Stimulated activated CD4-positive, alpha-beta T cell treated with anti-CD3 and anti-CD28 coated beads, Interleukin-4, amount 100 ng/mL, for 4 hours (primary cell): ENCODE results near the gene TBX10.
"Not testable (repeated sequence)": the region's sequence is repeated elsewhere in the genome, so short reads cannot be mapped to it uniquely, and the experiment has no call there.

Experiments used
- DNase-seq, 2 experiments: peaks; one replicate each; pipeline ENCODE4 v3.0.0-alpha.2; 2020

Gene TBX10

DNA sequence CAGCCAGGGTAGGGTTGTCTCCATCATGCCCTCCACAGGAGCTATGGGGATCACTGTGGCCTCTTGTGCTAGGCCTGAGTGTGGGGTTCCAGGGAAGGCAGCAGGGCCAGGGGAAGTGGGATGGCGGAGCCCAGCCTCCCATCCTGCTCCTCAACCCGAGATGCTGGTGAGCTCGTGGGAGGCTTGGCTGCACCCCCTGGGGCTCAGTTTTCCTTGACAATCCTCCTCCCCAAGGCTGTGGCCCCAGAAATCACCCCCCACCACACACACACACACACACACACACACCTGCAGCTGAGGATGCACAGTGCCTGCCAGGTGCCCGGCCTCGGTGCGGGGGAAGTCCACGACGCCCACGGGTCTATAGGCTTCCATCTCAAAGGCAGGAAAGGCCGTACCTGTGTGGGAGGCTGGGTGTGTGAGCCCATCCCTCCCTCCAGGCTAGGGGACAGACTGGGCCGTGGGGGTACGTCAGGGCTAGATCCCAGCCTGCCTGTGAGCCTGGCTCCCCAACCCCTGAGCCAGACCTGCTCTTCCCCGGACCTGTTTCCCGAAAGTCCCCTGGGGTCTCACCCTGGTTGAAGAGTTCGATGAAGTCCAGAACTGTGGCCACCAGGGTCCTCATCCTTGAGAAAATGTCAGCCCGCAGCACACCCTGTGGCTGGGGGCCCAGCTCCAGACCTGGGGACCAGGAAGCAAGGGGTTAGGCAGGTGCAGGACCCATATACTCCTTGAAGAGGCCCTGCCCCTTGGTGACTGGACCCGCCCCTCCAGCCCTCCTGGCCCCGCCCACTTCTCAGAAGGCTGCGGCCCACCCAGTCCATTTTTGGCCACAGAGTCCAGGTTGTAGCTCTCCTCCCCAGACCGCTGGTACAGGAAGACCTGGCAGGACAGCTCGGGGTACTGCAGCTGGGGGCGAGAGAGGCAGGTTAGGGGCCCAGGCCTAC lies 5.2 kb upstream of the TBX10 start:
- DNase-seq: no peak

DNA sequence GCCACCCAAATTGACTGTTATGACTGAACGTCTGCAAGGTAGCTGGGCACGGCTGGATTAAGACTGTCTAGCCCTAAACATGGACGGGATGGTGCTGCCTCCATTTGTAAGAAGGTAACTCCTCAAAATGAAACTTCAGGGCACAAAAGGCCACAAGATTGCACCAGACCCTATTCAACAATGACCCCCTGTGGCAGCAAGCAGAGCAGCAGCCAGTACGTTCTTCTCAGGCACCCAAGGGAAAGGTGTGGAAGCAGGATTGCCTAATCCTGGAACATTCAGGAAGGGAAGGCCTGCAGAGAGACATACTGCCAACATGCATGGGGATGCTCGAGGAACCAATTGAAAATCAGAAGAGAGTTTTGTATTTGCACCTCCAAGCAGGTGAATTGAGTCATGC lies 4.5 kb upstream of the TBX10 start:
- DNase-seq: no peak

- no peak for DNase-seq
Measured at GRCh38 chr11:67642173-67643120, 2.9 kb upstream of the TBX10 start.

DNA sequence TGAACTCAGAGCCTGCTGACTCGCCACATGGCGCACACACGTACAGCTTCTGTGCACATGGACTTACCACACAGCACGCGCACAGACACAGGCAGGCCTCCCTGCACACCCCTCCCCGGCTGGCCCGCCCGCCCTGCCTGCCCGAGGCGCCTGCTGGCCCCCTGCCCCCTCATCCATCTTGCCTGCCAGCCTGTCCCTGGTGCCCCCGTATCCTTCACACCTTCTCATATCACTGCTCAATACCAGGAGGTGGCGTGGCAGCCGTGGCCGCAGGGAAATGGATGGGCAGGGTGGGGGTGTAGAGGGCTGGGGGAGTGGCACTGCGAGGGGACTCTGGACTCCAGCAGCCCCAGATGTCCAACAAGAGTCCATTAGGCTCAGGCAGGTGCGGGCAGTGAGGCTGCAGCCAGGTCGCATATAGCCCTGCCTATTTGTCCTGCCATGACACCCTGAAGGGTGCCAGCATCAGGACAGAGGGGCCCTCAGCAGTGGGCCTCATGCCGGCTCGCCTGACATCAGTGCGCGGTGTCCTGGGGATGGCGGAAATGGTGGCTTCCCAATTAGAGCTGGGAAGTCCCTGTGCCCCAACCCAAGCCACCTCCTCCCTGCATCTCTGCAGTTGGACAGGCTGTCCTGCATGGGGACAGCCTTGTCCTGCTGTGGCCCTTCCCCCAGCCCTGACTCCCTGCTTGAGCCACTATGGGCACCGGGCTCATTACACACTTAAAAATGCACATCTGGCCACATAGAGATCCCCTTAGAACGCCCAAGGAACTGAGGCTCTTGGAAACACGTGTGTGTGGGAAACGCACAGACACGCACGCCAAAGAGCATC lies 2.0 kb upstream of the TBX10 start:
- no peak for DNase-seq

DNA sequence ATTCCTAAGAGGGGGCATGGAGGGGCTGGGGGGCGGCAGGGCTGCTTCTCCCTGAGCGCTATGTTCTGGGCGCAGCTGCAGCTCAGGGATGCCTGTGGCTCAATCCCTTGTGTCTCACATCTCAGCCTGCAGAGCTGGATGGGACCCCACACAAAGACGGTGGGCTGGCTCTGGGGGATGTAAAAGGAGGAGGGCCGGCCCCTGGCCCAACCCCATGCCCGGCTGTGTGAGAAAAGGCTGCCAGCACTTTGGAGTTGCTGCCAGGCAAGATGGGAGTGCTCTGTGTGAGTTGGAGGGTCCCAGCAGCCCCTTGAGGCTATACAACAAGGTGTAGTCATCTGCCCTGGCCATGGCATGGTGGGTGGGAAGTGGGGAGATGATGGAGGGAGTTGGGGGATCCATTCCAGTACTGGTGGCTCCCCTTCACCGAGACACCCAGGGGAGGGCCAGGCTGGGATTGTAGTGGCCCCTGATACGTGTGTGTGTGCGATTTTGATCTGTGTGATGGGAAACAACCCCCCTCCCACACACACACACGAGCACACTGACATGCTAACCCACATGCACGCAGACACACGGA lies 1.3 kb upstream of the TBX10 start:
- DNase-seq: no peak

GRCh38 chr11:67640021-67640757 lies 626 bp upstream of the TBX10 start:
- peak; percentile 48 to 61 for DNase-seq

DNA sequence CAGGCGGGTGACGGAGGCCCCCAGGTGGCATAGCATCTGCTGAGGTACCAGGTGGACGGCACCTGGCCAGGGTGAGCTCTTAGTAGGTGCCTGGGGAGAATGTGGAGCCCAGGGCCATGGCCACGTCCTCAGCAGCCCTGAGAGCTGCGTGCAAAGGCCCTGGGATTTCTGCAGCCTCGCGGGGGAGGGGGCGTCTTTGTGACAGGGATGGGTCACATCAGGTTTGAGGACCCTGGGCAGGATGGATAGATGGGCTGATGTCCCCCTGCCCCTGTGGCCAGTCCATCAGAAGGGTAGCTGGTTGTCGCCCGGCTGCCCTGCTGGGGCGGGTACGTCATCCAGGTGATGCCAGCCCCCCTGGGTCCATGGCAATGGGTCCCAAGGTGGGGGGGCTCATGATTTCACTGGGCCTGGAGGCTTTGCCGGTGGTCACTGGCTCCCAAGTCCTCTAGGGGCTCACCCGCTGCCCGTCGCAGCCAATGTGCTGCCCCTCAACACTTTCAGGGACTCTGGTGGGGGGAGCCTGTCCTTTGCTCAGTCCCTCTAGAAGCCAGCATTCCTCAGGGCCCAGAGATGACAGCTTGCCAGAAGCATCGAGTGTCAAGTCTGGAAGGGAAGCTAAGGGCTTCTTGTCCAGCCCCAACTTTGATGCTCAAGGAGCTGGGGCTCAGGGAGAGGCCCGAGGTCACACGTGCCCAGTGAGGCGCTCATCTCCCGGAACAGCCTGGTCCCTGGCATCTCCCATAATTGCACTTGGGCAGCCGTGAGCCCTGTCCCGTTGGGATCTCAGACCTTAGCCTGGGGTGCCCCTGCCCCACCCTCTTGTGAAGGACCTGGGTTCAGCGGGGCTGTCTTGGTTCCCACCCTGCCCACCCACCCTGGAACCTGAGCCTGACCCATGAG lies 777 bp downstream of the TBX10 start:
- no peak for DNase-seq

DNA sequence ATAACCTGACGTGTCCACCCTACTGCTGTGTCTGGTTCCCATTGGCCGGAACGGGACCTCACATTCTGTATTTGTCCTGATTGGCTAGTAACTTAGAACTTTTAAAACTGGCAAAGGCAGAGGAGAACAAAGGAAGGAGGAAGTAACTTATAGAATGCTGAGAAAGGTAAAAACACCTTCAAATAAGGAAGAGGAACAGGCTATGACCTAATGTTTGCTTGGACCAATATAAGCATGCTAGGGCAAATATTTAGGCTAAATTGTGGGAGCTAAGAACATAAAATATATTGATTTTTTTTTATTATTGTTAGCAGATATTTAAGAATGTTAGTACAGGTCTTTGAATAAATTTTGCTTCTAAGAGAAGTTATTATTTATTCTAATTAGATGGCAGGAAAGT lies 2.1 kb downstream of the TBX10 start:
- not testable (repeated sequence) for DNase-seq

DNA sequence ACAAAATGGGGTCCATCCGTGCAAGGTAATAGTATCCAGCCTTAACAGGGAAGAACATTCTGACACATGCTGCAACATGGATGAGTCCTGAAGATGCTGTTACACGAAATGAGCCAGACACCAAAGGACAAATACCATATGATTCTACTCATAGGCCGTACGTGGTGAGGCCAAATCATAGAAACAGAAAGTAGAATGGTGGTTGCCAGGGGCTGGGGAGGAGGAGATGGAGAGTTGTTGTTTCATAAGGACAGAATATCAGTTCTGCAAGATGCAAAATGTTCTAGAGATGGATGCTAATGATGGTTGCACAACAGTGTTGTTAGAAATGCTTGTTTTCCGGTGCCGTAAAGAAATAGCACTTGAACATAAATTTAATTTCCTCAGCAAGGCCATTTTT lies 2.6 kb downstream of the TBX10 start:
- no peak for DNase-seq

- DNase-seq: no peak
Measured at GRCh38 chr11:67635231-67635521, 4.4 kb downstream of the TBX10 start.

DNA sequence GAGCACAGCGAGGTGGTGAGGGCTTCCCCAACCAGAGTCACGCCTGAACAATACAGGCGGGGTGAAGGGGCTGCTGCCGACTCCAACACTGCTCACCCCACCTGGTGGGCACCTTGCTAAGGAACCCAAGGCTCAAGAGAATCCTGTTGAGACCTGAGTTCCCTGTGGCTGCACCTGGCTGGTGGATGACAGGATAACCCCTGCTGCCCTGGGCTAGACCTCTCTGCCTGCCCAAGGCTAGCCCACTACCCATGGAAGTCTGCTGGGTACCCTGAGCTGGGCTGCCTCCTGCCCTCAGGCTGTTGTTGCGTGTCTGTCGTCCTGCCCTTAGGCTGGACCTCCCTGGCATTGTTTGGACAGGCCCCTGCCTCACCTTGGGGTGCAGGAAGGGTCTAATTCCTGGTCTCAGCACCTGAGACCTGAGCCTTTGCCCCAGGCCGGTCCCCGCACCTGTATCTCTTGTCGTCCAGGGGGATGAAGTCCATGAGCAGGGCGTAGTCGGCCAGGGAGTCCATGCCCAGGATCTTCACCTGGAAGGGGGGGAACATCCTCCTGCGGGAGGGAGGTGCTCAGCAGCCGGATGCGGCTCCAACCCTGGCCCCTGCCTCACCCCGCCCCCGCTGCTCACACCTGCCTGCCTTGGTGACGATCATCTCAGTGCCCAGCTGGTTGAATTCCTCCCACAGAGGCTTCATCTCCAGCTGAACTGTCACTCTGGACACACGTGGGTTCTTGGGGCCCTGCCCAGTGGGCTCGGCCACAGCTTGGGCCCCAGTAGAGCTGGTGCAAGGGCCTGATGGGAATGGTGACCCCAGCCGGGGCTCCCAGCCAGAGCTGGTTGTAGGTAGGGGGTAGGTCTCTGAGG lies 5.0 kb downstream of the TBX10 start:
- no peak for DNase-seq

DNA sequence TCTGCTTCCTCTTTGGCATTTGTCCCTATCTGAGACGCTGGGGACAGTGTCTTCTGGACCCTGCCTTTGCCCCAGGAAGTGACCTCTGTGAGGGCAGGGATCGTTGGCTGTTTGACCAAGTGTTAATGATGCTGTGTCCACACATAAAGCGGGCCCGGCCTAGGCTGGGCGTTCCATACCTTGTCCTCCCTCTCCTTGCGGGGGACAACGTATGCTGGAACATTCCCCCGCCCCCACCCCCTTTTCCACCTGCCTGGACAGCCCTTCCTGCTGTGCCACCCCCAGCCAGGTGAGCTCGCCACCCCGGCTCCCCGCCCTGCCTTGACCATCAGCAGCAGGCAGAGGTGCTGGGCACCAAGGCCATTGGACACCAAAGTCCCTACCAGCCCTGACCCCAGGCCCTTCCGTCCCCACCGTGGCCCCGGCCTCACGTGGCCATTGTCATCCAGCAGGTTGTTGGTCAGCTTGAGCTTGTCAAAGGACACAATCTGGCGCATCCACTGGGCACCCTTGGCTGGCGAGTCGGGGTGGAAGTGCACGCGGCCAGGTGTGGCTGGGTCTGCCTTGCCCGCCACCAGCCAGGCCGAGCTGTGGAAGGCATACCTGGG lies 5.7 kb downstream of the TBX10 start:
- no peak for DNase-seq

- DNase-seq: no peak
Measured at GRCh38 chr11:67632982-67633755, 6.4 kb downstream of the TBX10 start.

DNA sequence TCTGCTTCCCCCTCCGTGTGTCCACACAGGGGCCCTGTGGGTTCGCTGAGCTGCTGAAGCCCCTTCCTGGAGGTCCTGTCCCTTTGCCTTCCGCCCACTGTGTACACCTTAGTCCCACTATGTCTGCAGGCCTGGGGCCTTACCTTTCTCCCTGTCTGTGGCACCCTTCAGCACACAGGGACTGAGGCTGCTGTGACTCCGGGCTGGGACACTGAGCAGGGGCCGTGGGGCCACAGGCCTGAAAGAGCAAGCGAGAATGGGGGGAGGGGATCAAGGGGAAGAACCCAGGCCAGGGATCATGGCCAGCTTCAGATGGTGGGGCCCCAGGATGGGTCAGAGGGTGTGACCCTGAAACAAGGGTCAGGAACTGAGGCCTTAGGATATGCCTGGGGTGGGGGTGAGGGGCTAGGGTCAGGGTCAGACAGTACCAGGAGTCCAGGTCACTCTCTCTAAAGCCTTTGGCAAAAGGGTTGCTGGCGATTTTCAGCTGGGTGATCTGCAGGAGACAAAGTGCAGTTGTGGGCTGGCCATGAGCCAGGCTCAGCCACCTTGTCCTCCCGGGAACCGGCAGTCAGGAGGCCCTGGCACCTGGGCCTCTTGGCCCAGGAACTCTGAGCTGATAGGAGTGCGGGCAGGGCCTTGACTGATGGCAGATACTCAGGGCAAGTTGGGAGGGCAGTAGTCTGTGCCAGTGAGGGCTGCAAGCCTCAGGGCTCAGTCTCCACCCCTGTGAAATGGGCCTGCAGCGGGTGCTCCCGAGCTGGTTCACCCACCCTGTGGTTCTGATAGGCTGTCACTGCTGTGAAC lies 7.2 kb downstream of the TBX10 start:
- no peak for DNase-seq

- no peak for DNase-seq
Measured at GRCh38 chr11:67631853-67632174, 7.7 kb downstream of the TBX10 start.

GRCh38 chr11:67631411-67631810 lies 8.2 kb downstream of the TBX10 start:
- no peak for DNase-seq

- no peak for DNase-seq
Measured at GRCh38 chr11:67630943-67631331, 8.6 kb downstream of the TBX10 start.
